ENCODE results near the gene SPINT2.

DNA sequence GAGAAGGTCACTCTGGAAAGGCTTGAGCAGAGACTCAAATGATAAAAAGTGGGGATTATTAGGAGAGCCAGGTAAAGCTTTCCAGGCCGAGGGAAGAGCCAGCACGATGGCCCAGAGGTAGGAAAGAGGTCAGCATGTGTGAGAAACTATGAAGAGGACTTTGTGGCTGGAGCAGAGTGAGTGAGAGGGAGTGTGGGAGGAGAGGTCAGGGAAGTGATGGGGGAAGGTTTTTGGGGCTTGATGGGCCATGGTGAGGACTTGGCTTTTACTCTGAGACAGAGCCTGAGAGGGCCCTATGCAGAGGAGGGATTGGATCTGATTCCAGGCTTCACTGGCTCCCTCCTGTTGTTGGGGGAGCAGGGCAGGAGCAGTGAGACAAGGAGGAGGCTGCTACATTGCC lies 76.6 kb downstream of the SPINT2 start:
- TF ChIP-seq, protein P1, sequence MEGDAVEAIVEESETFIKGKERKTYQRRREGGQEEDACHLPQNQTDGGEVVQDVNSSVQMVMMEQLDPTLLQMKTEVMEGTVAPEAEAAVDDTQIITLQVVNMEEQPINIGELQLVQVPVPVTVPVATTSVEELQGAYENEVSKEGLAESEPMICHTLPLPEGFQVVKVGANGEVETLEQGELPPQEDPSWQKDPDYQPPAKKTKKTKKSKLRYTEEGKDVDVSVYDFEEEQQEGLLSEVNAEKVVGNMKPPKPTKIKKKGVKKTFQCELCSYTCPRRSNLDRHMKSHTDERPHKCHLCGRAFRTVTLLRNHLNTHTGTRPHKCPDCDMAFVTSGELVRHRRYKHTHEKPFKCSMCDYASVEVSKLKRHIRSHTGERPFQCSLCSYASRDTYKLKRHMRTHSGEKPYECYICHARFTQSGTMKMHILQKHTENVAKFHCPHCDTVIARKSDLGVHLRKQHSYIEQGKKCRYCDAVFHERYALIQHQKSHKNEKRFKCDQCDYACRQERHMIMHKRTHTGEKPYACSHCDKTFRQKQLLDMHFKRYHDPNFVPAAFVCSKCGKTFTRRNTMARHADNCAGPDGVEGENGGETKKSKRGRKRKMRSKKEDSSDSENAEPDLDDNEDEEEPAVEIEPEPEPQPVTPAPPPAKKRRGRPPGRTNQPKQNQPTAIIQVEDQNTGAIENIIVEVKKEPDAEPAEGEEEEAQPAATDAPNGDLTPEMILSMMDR (IDR thresholded peaks at IDR 0.05), result no peak
- TF ChIP-seq POLR2A (IDR thresholded peaks at IDR 0.05), result no peak
